ENCODE measurements around the gene LECT2.

DNA sequence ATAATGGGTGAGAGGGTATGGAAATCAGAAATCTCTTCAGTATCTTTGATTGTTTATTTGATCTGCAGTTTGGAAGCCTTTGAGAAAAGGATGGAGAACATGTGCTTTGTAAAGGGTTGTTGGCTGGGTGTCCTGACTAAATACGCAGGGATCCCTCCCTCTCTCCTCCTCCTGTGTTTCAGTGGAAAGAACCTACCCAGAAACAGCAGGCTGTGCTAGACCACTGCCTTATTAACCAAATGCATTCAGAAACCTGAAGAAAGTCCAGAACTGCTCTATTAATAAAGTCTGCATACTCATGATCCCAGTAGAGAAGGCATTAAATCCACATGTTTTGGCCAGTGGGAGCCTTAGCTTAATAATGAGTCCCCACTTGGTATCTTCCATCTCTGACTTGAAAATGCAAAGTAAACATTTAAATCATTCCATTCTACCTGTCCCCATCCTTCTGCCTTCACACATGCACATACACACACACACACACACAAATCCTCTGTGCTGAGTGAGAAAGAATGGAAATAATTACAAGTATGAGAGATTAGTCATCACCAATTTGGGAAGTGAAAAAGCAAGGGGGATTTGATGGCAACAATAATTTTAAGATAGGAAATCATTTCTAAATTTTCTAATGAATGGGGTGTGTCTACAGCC is 10.0 kb upstream of the LECT2 start:
- TF ChIP-seq ZNF207 (IDR thresholded peaks at IDR 0.05; ENCODE audit: borderline replicate concordance) (no peak), YY1 (IDR thresholded peaks at IDR 0.05; ENCODE audit: low read depth, low read length) (no peak), CEBPB (IDR thresholded peaks at IDR 0.05; ENCODE audit: borderline replicate concordance in 1 of 2, low read depth in 2 of 2, low read length in 2 of 2) (no peak), EZH2 (IDR thresholded peaks at IDR 0.05; ENCODE audit: borderline replicate concordance, control insufficient read depth, low read depth, low read length) (no peak), ESRRA (IDR thresholded peaks at IDR 0.05; ENCODE audit: low read length) (no peak), CHD1 (IDR thresholded peaks at IDR 0.05; ENCODE audit: low read depth, low read length) (no peak), POLR2A (IDR thresholded peaks at IDR 0.05; ENCODE audit: low read depth, low read length) (no peak)
- TF ChIP-seq, protein P1, sequence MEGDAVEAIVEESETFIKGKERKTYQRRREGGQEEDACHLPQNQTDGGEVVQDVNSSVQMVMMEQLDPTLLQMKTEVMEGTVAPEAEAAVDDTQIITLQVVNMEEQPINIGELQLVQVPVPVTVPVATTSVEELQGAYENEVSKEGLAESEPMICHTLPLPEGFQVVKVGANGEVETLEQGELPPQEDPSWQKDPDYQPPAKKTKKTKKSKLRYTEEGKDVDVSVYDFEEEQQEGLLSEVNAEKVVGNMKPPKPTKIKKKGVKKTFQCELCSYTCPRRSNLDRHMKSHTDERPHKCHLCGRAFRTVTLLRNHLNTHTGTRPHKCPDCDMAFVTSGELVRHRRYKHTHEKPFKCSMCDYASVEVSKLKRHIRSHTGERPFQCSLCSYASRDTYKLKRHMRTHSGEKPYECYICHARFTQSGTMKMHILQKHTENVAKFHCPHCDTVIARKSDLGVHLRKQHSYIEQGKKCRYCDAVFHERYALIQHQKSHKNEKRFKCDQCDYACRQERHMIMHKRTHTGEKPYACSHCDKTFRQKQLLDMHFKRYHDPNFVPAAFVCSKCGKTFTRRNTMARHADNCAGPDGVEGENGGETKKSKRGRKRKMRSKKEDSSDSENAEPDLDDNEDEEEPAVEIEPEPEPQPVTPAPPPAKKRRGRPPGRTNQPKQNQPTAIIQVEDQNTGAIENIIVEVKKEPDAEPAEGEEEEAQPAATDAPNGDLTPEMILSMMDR (IDR thresholded peaks at IDR 0.05 in 2 of 3, conservative IDR thresholded peaks at IDR 0.05 in 1 of 3; ENCODE audit: control insufficient read depth in 2 of 3, extremely low read depth in 1 of 3, insufficient read depth in 1 of 3, low read depth in 3 of 3, low read length in 3 of 3): no peak
- TF ChIP-seq, protein P2, sequence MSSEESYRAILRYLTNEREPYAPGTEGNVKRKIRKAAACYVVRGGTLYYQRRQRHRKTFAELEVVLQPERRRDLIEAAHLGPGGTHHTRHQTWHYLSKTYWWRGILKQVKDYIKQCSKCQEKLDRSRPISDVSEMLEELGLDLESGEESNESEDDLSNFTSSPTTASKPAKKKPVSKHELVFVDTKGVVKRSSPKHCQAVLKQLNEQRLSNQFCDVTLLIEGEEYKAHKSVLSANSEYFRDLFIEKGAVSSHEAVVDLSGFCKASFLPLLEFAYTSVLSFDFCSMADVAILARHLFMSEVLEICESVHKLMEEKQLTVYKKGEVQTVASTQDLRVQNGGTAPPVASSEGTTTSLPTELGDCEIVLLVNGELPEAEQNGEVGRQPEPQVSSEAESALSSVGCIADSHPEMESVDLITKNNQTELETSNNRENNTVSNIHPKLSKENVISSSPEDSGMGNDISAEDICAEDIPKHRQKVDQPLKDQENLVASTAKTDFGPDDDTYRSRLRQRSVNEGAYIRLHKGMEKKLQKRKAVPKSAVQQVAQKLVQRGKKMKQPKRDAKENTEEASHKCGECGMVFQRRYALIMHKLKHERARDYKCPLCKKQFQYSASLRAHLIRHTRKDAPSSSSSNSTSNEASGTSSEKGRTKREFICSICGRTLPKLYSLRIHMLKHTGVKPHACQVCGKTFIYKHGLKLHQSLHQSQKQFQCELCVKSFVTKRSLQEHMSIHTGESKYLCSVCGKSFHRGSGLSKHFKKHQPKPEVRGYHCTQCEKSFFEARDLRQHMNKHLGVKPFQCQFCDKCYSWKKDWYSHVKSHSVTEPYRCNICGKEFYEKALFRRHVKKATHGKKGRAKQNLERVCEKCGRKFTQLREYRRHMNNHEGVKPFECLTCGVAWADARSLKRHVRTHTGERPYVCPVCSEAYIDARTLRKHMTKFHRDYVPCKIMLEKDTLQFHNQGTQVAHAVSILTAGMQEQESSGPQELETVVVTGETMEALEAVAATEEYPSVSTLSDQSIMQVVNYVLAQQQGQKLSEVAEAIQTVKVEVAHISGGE (CRISPR knock-in tag; IDR thresholded peaks at IDR 0.05): no peak
- TF ChIP-seq, protein P3, sequence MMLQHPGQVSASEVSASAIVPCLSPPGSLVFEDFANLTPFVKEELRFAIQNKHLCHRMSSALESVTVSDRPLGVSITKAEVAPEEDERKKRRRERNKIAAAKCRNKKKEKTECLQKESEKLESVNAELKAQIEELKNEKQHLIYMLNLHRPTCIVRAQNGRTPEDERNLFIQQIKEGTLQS (IDR thresholded peaks at IDR 0.05; ENCODE audit: borderline replicate concordance, extremely low read depth, low read depth, low read length): no peak
- TF ChIP-seq, protein P4, sequence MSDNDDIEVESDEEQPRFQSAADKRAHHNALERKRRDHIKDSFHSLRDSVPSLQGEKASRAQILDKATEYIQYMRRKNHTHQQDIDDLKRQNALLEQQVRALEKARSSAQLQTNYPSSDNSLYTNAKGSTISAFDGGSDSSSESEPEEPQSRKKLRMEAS (IDR thresholded peaks at IDR 0.05; ENCODE audit: low read depth, low read length): no peak
- TF ChIP-seq, protein P5, sequence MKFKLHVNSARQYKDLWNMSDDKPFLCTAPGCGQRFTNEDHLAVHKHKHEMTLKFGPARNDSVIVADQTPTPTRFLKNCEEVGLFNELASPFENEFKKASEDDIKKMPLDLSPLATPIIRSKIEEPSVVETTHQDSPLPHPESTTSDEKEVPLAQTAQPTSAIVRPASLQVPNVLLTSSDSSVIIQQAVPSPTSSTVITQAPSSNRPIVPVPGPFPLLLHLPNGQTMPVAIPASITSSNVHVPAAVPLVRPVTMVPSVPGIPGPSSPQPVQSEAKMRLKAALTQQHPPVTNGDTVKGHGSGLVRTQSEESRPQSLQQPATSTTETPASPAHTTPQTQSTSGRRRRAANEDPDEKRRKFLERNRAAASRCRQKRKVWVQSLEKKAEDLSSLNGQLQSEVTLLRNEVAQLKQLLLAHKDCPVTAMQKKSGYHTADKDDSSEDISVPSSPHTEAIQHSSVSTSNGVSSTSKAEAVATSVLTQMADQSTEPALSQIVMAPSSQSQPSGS (IDR thresholded peaks at IDR 0.05; ENCODE audit: low read length): no peak
